Measurements from ENCODE around the gene FLNB. TPM values are rescaled to one million over a fixed set of nuclear protein-coding genes. Genes with fewer than 3 reads are reported as not detected.

The FLNB gene
- total and polyA plus RNA-seq, 2 of the 13 experiments (the other 11 are each of a cell fraction or from before 2014, with no cell fraction given): 106 to 130 TPM

- no peak for TF ChIP-seq GLMP (CRISPR knock-in tag; IDR thresholded peaks at IDR 0.05; ENCODE audit: borderline replicate concordance)
- TF ChIP-seq RBFOX2 (IDR thresholded peaks at IDR 0.05; ENCODE audit: low read depth, low read length): peak; percentile 24; the same call in 1 of the 2 replicates
- TF ChIP-seq FOXO4 (CRISPR knock-in tag; conservative IDR thresholded peaks at IDR 0.05): 0 out of 2 replicates have a peak, but pooled peaks have one; percentile 52
- no peak for TF ChIP-seq ZNF24 (IDR thresholded peaks at IDR 0.05)
- TF ChIP-seq ZNF766 (CRISPR knock-in tag; IDR thresholded peaks at IDR 0.05; ENCODE audit: borderline replicate concordance): no peak
- 0 out of 2 replicates have a peak, but pooled peaks have one; percentile 11 for TF ChIP-seq ZBTB10 (CRISPR knock-in tag; IDR thresholded peaks at IDR 0.05; ENCODE audit: borderline replicate concordance)
- TF ChIP-seq ASH2L (IDR thresholded peaks at IDR 0.05; ENCODE audit: insufficient read length, low read depth, low read length): peak; percentile 7
- TF ChIP-seq CTCF (CRISPR knock-in tag; IDR thresholded peaks at IDR 0.05): no peak
- TF ChIP-seq ZNF652 (CRISPR knock-in tag; IDR thresholded peaks at IDR 0.05; ENCODE audit: borderline replicate concordance, low read depth): no peak
- TF ChIP-seq PRDM10 (CRISPR knock-in tag; IDR thresholded peaks at IDR 0.05; ENCODE audit: low read depth): peak; percentile 45; the same call in 1 of the 2 replicates
- no peak for TF ChIP-seq ZNF577 (CRISPR knock-in tag; IDR thresholded peaks at IDR 0.05; ENCODE audit: borderline replicate concordance, low read depth)
- TF ChIP-seq YEATS4 (CRISPR knock-in tag; IDR thresholded peaks at IDR 0.05; ENCODE audit: borderline replicate concordance): peak; percentile 32; the same call in 1 of the 2 replicates
- TF ChIP-seq RFX5 (IDR thresholded peaks at IDR 0.05; ENCODE audit: low read depth, low read length): no peak
- TF ChIP-seq NFKBIZ (CRISPR knock-in tag; IDR thresholded peaks at IDR 0.05): no peak
- no peak for TF ChIP-seq NR1H2 (CRISPR knock-in tag; IDR thresholded peaks at IDR 0.05; ENCODE audit: borderline replicate concordance, low read depth)
- TF ChIP-seq CERS6 (CRISPR knock-in tag; IDR thresholded peaks at IDR 0.05): no peak
- 0 out of 2 replicates have a peak, but pooled peaks have one; percentile 9 for TF ChIP-seq ESRRA (CRISPR knock-in tag; IDR thresholded peaks at IDR 0.05; ENCODE audit: low read depth)
These were observed 94.1 kb downstream of the FLNB start (continued) for GRCh38 chr3:58102390-58102750.
